Measurements from ENCODE around the gene ERN1. TPM values are rescaled to one million over a fixed set of nuclear protein-coding genes. Genes with fewer than 3 reads are reported as not detected.

ERN1 gene
- polyA plus RNA-seq, 3 donors: 11.0 to 27.5 (median 13.7) TPM

DNA sequence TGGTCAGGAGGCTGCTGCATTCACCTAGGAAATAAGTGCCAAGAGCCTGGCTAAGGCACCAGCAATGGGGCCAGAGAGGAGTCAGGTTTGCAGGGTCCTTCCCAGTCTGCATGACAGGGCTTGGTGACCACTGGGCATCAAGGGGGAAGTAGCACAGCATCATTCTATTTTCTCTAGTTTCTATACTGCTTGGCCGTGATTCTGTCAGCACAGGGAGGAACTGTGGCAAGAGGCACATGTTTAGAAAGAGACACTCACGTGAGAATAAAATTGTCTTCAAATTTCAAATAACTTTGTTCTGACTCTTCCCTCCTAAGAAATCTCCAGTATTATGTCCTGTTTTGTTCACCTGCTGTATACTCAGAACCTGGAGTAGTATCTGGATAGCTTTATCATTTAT, 37.8 kb downstream of the ERN1 start:
- intact Hi-C loops (cut with micrococcal nuclease): loop anchor here in 1 of 2 donors (5.0 kb wide), 1 partner anchor 40 kb away; the partner anchor contains the start of gene ERN1
- Mint-ChIP-seq H3K36me3 (peaks cover 65 to 88% of the 10 kb centered on the region in 2 donors), H3K27me3 (ENCODE audit: low read depth in 3 of 3) (peaks cover 0 to 1% (median 0%) of the 10 kb centered on the region in 3 donors), H3K9me3 (no peaks in the 10 kb centered on the region), H3K4me3 (no peak overlapping the region), H3K27ac (peak overlapping the region; percentile 94 to 97 (median 96)), H3K4me1 (peaks cover 60% of the 10 kb centered on the region)
- H3K27me3 ChIP-seq (ENCODE audit: control insufficient read depth in 2 of 2, insufficient read depth in 2 of 2, low read length in 2 of 2): no peaks in the 10 kb centered on the region
- peaks cover 50% of the 10 kb centered on the region for H3K79me2 ChIP-seq (ENCODE audit: insufficient read depth, low read length)
- WGBS (ENCODE audit: insufficient coverage): no CpG with 5 or more reads among the region's 2 CpGs
- peaks cover 10 to 38% of the 10 kb centered on the region in 2 donors for H3K36me3 ChIP-seq (replicated peaks in 1 of 2; ENCODE audit: control insufficient read depth in 1 of 2, insufficient read depth in 2 of 2, low read length in 2 of 2)
- peak; percentile 87 to 90 (median 89) for DNase-seq
- peaks cover 32 to 46% of the 10 kb centered on the region in 2 donors for H3K4me1 ChIP-seq (ENCODE audit: control insufficient read depth in 1 of 2, insufficient read depth in 2 of 2, low read length in 2 of 2)
- H3K9ac ChIP-seq (ENCODE audit: insufficient read depth, low read length, poor library complexity, severe bottlenecking): no peak overlapping the region
- peaks cover 12% of the 10 kb centered on the region for H4K20me1 ChIP-seq (ENCODE audit: insufficient read depth, low read length)
- H3K4me2 ChIP-seq (replicated peaks; ENCODE audit: extremely low read depth, low read length, poor library complexity, severe bottlenecking): no peak overlapping the region
- H3K9me3 ChIP-seq (replicated peaks in 1 of 2; ENCODE audit: control insufficient read depth in 1 of 2, insufficient read depth in 1 of 2, low read length in 2 of 2): no peaks in the 10 kb centered on the region
- no peak overlapping the region for H3K4me3 ChIP-seq (replicated peaks in 1 of 3; ENCODE audit: low read depth in 2 of 3, low read length in 3 of 3)
- TF ChIP-seq, protein P1, sequence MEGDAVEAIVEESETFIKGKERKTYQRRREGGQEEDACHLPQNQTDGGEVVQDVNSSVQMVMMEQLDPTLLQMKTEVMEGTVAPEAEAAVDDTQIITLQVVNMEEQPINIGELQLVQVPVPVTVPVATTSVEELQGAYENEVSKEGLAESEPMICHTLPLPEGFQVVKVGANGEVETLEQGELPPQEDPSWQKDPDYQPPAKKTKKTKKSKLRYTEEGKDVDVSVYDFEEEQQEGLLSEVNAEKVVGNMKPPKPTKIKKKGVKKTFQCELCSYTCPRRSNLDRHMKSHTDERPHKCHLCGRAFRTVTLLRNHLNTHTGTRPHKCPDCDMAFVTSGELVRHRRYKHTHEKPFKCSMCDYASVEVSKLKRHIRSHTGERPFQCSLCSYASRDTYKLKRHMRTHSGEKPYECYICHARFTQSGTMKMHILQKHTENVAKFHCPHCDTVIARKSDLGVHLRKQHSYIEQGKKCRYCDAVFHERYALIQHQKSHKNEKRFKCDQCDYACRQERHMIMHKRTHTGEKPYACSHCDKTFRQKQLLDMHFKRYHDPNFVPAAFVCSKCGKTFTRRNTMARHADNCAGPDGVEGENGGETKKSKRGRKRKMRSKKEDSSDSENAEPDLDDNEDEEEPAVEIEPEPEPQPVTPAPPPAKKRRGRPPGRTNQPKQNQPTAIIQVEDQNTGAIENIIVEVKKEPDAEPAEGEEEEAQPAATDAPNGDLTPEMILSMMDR (IDR thresholded peaks at IDR 0.05): no peak
- H2AFZ ChIP-seq (ENCODE audit: insufficient read depth, low read depth, low read length, poor library complexity, severe bottlenecking): no peak overlapping the region
- H3K27ac ChIP-seq (ENCODE audit: low read depth in 1 of 2, low read length in 2 of 2): peak overlapping the region; percentile 68 to 91

DNA sequence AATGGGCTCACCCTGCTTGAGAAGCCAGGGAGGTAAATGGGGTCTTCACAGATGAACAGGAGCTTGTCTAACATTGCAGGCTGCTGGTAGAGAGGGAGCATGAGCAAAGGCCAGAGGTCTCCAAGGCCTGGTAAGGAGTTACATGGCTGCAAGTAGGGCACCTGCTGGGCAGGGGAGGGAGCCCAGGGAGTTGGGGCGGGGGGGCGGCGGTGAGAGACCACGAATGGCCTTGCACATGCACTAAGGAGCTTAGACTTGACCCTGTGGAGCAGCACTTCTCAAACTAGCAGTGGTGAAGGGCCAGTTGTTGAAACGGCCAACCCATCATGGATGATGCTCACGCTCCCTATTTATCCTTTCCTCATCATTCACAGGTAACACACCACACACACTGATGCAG, 38.4 kb downstream of the ERN1 start:
- H4K20me1 ChIP-seq (ENCODE audit: insufficient read depth, low read length): peaks cover 12% of the 10 kb centered on the region
- Mint-ChIP-seq H3K27ac (peak overlapping the region; percentile 93 to 97 (median 95)), H3K9me3 (no peaks in the 10 kb centered on the region), H3K4me3 (no peak overlapping the region), H3K4me1 (peaks cover 55% of the 10 kb centered on the region), H3K27me3 (ENCODE audit: low read depth in 3 of 3) (peaks cover 0 to 2% (median 0%) of the 10 kb centered on the region in 3 donors), H3K36me3 (peaks cover 64 to 85% of the 10 kb centered on the region in 2 donors)
- no peak for DNase-seq
- no peak overlapping the region for H3K4me2 ChIP-seq (replicated peaks; ENCODE audit: extremely low read depth, low read length, poor library complexity, severe bottlenecking)
- whole genome bisulfite sequencing (ENCODE audit: insufficient coverage): 100% methylated on average over 4 of the region's 6 CpGs
- no peak overlapping the region for H2AFZ ChIP-seq (ENCODE audit: insufficient read depth, low read depth, low read length, poor library complexity, severe bottlenecking)
- TF ChIP-seq, protein P1 (IDR thresholded peaks at IDR 0.05): no peak
- intact Hi-C loops (cut with micrococcal nuclease): loop anchor here in 1 of 2 donors (5.0 kb wide), 1 partner anchor 41 kb away; the partner anchor contains the start of gene ERN1
- peaks cover 5 to 37% of the 10 kb centered on the region in 2 donors for H3K36me3 ChIP-seq (replicated peaks in 1 of 2; ENCODE audit: control insufficient read depth in 1 of 2, insufficient read depth in 2 of 2, low read length in 2 of 2)
- H3K27me3 ChIP-seq (ENCODE audit: control insufficient read depth in 2 of 2, insufficient read depth in 2 of 2, low read length in 2 of 2): no peaks in the 10 kb centered on the region
- no peak overlapping the region for H3K4me3 ChIP-seq (replicated peaks in 1 of 3; ENCODE audit: low read depth in 2 of 3, low read length in 3 of 3)
- peaks cover 30 to 44% of the 10 kb centered on the region in 2 donors for H3K4me1 ChIP-seq (ENCODE audit: control insufficient read depth in 1 of 2, insufficient read depth in 2 of 2, low read length in 2 of 2)
- no peaks in the 10 kb centered on the region for H3K9me3 ChIP-seq (replicated peaks in 1 of 2; ENCODE audit: control insufficient read depth in 1 of 2, insufficient read depth in 1 of 2, low read length in 2 of 2)
- H3K27ac ChIP-seq (ENCODE audit: low read depth in 1 of 2, low read length in 2 of 2): peak overlapping the region; percentile 68 to 91
- H3K9ac ChIP-seq (ENCODE audit: insufficient read depth, low read length, poor library complexity, severe bottlenecking): no peak overlapping the region
- peaks cover 56% of the 10 kb centered on the region for H3K79me2 ChIP-seq (ENCODE audit: insufficient read depth, low read length)
